GM12801 (cell line): ENCODE data around the gene CAPN2.

Experiments
- TF ChIP-seq, protein P1 (sequence below): IDR thresholded peaks from one replicate; pipeline ENCODE4 v1.5.1; 2011; ENCODE audit warnings: control low read depth; ENCODE audit not compliant: insufficient read length; ENCODE audit errors: extremely low read depth

The CAPN2 gene

DNA sequence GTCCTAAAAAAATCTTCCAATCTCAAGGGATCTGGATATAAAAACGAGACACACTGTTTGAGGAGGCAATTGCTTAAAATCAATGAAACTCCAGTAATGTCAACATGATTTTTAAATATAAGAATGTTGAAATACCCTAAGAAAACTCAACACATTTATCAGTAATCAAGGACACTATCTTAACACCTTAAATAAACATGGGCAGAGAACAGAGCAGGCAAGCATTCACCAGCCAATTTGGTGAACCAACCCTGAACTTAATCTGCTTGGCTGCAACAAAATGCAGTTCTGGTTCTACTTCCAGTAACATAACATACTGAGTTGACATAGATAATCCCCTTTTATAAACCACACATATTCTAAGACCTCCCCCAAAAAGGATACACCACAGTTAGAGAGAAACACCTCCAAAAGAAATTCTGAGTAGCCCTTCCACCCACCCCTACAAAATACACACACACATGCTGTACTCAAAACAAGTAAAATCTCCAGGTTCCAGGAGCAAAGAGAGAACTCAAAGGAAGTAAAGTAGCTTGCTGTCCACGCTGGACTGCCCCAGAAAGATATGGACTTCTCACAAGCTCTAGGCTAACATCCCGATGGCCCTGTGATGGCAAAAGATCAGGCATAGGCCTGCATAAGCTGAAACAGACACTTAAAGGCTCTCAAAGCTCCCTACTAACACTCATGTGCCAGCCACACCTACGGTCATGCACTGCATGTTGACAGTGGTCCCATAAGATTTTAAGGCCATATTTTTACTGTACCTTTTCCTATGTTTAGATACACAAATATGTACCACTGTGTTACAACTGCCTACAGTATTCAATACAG is 102.9 kb downstream of the CAPN2 start:
- TF ChIP-seq, protein P1, sequence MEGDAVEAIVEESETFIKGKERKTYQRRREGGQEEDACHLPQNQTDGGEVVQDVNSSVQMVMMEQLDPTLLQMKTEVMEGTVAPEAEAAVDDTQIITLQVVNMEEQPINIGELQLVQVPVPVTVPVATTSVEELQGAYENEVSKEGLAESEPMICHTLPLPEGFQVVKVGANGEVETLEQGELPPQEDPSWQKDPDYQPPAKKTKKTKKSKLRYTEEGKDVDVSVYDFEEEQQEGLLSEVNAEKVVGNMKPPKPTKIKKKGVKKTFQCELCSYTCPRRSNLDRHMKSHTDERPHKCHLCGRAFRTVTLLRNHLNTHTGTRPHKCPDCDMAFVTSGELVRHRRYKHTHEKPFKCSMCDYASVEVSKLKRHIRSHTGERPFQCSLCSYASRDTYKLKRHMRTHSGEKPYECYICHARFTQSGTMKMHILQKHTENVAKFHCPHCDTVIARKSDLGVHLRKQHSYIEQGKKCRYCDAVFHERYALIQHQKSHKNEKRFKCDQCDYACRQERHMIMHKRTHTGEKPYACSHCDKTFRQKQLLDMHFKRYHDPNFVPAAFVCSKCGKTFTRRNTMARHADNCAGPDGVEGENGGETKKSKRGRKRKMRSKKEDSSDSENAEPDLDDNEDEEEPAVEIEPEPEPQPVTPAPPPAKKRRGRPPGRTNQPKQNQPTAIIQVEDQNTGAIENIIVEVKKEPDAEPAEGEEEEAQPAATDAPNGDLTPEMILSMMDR, result no peak

DNA sequence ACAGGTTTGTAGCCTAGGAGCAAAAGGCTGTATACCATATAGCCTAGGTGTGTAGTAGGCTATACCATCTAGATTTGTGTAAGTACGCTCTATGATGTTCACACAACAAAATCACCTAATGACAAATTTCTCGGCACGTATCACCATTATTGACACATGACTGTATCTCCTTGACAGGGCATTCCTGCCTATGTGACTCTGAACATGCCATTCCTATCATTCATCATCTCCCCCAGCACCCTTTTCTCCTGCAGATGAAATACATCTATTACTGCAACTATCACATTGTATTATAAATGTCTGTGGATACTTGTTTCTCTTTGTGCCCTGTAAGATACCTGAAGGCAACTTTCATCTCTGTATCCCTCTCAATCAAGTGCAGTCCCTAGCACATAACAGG is 103.5 kb downstream of the CAPN2 start:
- TF ChIP-seq, protein P1, result no peak

DNA sequence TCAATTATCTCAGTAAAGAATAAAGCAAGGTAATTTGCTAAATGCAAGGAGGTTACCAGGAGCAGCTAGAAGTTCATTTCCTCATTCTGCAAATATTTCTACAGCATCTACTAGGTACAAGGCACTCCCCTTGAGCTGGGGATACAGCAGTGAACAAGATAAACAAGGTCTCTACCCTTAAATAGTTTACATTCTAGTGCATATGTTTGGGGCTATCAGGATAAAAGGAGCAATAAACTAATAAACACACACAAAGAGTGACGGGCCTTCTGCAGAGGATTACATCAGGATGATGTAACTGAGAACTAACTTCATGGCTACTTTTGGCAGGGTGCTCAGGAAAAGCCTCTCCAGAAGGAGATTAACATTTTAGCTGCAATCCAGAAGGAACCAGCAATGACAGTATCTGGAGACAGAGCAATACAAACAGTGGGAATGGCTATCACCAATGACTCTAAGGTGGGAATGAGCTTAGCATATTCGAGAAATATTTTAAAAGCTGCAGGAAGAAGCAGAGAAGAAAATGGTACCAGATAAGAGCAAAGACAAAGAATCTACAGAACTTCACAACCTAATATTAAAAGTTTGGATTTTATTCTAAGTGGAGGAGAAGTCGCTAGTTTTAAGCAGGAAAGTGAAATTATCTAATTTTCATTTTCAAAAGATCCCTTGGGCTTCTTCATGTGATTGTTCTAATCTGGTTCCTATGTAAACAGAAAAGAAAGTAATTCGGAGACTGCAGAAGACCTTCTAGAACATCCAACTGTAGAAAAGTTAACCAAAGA is 107.6 kb downstream of the CAPN2 start:
- TF ChIP-seq, protein P1, result no peak

DNA sequence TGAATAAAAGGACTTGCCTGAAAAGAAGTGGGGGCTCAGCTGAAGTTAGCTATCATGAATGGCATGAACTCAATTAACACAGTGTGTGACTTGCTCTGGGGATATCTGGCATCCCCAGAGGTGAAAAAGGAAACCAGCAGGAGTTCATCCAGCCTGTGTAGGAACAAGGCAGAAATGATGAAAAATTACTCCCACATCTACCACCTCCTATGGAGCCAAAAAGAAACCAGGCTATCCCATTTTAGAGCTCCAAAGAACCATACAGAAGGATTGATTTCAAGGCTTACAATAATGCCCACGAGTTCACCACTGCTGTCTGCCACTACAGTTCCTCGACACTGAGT is 108.1 kb downstream of the CAPN2 start:
- TF ChIP-seq, protein P1, result no peak

DNA sequence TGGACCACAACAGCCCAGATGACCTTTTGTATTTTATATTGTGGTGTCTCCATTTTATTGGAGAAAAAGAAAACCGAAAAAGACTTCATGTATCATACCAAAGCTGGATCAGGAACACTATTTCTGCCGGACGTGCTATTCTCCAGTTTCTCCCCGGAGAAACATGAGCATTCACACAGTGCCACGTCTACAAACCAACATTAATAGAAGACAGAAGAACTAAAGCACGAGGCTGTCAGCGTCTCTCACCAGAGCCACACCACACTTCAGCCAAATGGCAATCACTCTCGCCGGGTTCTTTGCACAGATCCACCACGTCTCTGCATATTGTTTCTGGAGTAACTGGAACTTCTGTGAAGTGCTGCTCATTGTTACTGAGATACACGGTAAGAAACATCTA is 108.6 kb downstream of the CAPN2 start:
- TF ChIP-seq, protein P1, result no peak

DNA sequence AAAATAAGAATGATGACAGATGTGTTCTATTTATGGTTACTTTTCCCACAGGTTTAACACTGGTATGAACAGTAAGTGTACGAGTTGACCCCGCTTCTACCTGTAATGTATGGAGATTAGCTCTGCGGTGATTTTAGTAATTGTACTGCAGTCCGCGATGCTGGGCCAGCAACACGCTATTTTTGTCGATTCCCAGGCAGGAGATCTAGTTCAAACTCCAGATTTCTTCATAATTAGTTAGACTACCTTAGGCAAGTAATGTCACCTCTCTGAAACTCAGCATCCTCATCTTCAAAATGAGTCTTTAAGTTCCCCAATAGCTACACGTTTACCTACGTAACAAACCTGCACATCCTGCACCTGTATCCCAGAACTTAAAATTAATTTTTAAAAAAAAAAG is 111.9 kb downstream of the CAPN2 start:
- TF ChIP-seq, protein P1, result no peak

DNA sequence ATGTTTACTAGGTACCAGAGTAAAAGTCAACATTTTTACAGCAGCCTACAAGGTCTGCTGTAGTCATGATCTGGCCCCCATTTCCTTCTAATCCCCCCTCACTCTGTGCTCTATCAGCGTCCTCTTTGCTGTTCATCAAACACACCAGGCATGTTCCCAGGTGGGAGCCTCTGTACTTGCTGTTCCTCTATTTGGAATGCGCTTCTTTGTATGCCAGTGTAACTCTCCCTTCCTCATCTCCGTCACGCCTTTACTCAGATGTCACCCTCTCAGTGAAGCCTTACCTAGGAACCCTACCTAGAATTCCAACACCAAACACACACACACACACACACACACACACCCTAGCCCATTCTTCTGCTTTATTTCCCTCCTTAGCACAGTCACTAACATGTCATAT is 112.4 kb downstream of the CAPN2 start:
- TF ChIP-seq, protein P1, result no peak
